A204.1 (cell line): Measurements from ENCODE around the gene NPAS2.

Experiments
- FAIRE-seq: peaks from 2 replicates; lab custom pipeline; 2012; peaks lifted over from hg19 to GRCh38; lab: Jason Lieb, UNC

Gene NPAS2

GRCh38 chr2:100940766-100941645 is 121.1 kb downstream of the NPAS2 start:
- no peak for FAIRE-seq

- FAIRE-seq, result no peak
Observed at GRCh38 chr2:100941646-100942240, 121.8 kb downstream of the NPAS2 start.

GRCh38 chr2:100944617-100945432 is 124.9 kb downstream of the NPAS2 start:
- FAIRE-seq, result no peak

GRCh38 chr2:100945433-100945740 is 125.4 kb downstream of the NPAS2 start:
- FAIRE-seq, result no peak

- FAIRE-seq, result no peak
Observed at GRCh38 chr2:100945930-100946607, 126.1 kb downstream of the NPAS2 start.

DNA sequence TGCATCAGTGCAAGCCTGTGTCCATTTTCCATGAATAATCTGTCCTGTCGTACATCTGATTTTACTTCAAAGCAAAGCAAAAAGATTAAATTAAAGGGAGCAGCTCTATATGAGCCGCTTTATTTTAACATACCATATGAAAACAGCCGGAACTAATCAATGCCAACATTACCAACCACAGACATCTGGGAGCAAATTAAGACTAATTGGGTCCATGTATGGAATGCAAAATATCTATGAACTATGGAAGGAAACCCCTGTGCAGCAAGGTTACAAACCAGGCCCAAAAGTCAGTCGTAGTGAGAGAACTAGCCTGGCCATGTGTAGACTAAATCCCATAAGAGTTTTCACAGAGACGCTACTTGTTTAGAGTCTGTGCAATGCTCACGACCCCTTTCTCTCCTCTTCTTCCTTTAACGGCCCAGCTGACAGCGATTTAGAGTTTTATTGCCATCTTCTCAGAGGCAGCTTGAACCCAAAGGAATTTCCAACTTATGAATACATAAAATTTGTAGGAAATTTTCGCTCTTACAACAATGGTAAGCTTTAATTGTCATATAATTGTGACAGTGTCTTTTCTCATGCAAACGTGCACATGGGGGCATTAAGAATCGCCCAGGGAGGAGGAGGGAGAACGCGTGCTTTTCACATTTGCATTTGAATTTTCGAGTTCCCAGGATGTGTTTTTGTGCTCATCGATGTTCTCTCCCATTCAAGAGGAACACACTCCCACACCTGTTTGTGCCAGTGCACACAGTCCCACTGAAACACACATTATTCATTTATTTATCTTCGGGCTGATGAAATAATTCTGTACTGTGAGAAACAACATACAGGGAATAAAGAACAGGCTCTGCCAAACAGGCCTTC is 129.2 kb downstream of the NPAS2 start:
- no peak for FAIRE-seq

DNA sequence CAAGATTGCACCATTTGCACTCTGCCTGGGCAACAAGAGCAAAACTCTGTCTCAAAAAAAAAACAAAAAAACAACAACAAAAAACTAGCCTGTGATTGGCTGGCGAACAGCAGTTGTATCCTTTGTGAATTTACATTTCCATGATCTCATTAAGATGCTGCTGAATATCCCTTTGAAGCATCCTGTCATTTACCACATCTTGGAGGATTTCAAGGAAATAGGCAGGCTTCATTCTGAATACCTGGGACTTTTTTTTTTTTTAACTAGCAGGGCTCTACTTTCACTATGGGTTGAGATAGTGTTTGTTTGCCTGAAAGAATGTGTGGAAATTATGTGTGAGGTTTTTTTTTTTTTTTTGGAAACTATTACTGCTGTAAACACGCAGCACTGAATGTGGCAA is 132.6 kb downstream of the NPAS2 start:
- no peak for FAIRE-seq

DNA sequence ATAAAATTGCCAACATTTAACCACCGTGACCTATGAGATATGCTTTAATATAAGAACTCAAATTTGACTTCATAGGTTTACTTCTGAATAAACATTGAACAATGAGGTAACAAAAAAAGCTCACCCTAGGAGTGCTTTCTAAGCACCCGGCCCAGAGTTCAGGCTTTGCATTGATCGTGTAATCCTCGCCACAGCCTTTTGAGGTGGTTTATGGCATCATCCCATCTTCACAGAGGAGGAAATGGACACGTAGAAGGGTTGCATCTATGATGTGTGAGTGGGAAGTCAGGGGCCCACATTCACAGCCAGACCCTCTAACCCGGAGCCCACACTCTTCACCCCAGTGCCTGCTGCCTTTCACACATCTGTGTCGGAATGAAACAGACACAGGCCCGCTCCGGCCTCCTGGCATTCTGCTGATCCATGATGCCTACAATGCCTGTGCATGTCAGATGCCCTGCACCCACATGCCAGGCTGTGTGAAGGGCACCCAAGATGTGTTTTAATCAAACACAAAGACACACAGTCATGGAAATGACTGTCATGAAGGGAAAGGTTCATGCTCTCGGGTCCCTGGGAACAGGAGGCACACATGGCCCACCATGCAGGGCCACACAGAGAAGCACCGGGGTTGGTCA is 133.6 kb downstream of the NPAS2 start:
- FAIRE-seq, result no peak

DNA sequence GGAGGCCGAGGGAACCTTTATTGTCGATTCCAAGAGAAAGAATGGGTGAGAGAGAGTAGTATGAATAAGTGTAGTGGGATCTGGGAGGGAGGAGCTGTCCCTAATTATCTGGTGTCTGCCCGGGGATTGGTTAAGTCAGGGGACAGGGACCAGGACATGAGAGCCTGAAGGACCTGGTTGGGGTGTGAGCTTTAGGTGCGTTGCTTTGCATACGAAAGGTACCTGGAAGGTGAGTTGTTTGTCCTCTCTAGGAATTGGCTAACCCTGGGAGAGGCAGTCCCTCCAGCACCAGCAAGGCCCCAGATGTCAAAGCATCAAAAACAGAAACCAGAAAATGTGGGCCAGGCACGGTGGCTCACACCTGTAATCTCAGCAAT is 134.1 kb downstream of the NPAS2 start:
- FAIRE-seq, result no peak

- FAIRE-seq, result no peak
Observed at GRCh38 chr2:100955226-100955625, 135.3 kb downstream of the NPAS2 start.

GRCh38 chr2:100956081-100956480 is 136.1 kb downstream of the NPAS2 start:
- FAIRE-seq, result no peak

DNA sequence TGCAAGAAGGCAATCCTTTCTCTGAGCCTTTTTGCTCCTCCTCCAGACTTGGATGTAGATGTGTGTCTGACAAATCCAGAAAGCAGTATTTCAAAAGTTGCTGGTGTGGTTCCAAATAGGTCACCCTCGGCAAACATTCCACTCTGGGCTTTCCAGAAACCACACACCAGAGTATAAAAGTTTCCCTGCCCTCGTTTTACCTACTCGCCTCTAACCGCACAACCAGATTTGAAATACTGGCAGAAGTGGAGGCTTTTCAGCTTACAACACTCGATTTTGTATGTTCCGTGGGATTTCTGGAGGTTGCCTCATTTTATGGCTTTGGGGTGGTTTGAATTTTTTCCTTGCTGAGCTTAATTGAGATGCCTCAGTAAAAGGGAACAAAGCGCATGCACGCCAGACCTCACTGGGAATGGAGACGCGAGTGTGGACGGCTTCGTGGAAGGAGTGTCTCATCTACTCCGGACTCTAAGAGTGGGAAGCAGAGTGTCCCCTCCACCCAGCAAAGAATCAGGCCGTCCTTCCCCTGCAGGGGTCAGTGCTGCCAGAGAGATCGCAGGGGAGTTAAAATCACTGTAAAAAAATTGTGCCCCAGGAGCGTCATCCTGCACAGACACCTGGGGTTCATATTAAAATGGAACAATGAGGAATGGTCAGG is 138.2 kb downstream of the NPAS2 start:
- no peak for FAIRE-seq

- FAIRE-seq, result no peak
Observed at GRCh38 chr2:100959225-100959880, 139.4 kb downstream of the NPAS2 start.

- no peak for FAIRE-seq
Observed at GRCh38 chr2:100960688-100961087, 140.7 kb downstream of the NPAS2 start.

DNA sequence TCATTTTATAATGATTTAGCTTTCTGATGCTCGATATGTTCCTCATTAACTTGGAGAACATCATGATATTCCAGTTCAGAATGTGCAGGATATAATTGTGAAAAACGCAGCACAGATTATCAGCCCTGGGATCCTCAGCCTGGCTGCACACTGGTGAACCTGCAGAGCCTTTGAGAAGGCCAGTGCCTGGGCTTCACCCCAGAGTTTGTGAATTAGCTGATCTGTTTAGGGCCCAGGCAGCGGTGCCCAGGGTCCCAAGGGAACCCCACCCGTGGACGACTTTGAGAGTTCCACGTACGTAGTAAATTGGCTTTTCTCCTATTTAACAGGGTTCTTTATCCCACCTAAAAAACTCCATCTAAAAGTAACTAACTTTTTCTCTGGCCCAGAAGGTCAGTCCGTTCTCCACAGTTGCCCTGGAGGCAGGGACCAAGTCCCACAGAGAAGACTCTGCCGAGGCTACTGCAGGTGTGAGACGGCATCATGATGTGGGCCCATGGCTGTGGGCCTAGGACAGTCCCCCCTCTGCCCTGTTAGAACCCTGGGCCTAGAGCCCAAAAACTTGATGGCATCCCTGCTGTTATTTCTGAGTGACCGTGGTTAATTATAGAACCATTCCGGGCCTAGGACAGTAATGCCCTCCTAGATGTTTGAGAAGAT is 142.6 kb downstream of the NPAS2 start:
- no peak for FAIRE-seq

GRCh38 chr2:100963026-100963375 is 143.1 kb downstream of the NPAS2 start:
- no peak for FAIRE-seq

DNA sequence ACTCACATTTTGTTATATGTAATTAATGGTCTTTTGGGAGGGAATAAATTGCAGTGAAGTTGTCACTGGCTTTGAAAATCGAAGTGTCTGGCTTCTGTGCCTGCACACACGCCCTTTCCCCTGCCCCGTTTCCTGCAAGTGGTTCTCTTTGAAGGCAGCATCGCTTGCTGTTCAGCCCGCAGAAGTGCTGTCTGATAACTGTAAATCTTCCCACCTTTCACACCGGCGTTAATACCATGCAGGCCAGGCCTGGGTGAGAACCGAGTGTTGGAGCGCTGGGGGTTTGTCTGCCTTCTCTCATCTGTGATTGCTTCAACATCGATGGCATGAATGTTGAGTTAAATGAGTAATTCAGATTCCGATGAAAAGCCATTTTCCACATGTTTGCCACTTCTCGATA is 144.3 kb downstream of the NPAS2 start:
- no peak for FAIRE-seq

GRCh38 chr2:100964681-100965169 is 144.8 kb downstream of the NPAS2 start:
- no peak for FAIRE-seq

GRCh38 chr2:100965596-100965995 is 145.7 kb downstream of the NPAS2 start:
- no peak for FAIRE-seq
